DND-41 (cell line): ENCODE results near the gene FUT3.
A peak's percentile ranks its signal among the peaks of the same experiment; 100 is the strongest.

Source experiments
- ATAC-seq: fragments of 200-7000 bp; cut with Tn5 transposase; 3 replicates; pipeline ENCODE4 v1.9.1; 2021; ENCODE audit warnings: low read depth; ENCODE audit not compliant: insufficient read depth
- DNase-seq: peaks from one replicate; pipeline ENCODE4 v3.0.0-alpha.2; 2020
- H2AFZ ChIP-seq: 2 replicates; pipeline ENCODE4 v1.6.0; 2012; ENCODE audit warnings: low read depth, low read length
- H3K27ac ChIP-seq: 2 replicates; pipeline ENCODE4 v1.5.1; 2012; ENCODE audit warnings: low read length, inconsistent platforms
- H3K27me3 ChIP-seq: fragments of 200-600 bp; sonication (generic); 2 replicates; pipeline ENCODE4 v1.6.0; 2012; ENCODE audit warnings: low read length, mild to moderate bottlenecking, inconsistent platforms; ENCODE audit not compliant: insufficient read depth, poor library complexity
- H3K36me3 ChIP-seq: 2 replicates; pipeline ENCODE4 v1.5.1; 2012; ENCODE audit warnings: low read length, inconsistent platforms; ENCODE audit not compliant: insufficient read depth
- H3K4me1 ChIP-seq: 2 replicates; pipeline ENCODE4 v1.5.1; 2012; ENCODE audit warnings: mild to moderate bottlenecking, low read length; ENCODE audit not compliant: insufficient read depth
- H3K4me2 ChIP-seq: 2 replicates; pipeline ENCODE4 v1.6.0; 2012; ENCODE audit warnings: mild to moderate bottlenecking, moderate library complexity, low read length, inconsistent platforms; ENCODE audit not compliant: insufficient read depth
- H3K4me3 ChIP-seq, 2 experiments: fragments of 200-600 bp in 1 of 2; shearing (Covaris generic) in 1 of 2; 2 replicates each; pipeline ENCODE4 v1.5.1; 2012 to 2016; ENCODE audit warnings: inconsistent platforms in 2 of 2, low read length in 2 of 2, mild to moderate bottlenecking in 2 of 2, low read depth in 1 of 2, moderate library complexity in 1 of 2
- H3K79me2 ChIP-seq: 2 replicates; pipeline ENCODE4 v1.6.0; 2012; ENCODE audit warnings: low read length, inconsistent platforms; ENCODE audit not compliant: insufficient read depth
- H3K9ac ChIP-seq: 2 replicates; pipeline ENCODE4 v1.6.0; 2012; ENCODE audit warnings: low read depth, mild to moderate bottlenecking, inconsistent platforms, low read length, moderate library complexity
- H3K9me3 ChIP-seq: 2 replicates; pipeline ENCODE4 v1.5.1; 2012; ENCODE audit warnings: low read length, moderate library complexity, mild to moderate bottlenecking, inconsistent platforms; ENCODE audit not compliant: insufficient read depth, severe bottlenecking
- H4K20me1 ChIP-seq: 2 replicates; pipeline ENCODE4 v1.6.0; 2012; ENCODE audit warnings: low read length; ENCODE audit not compliant: insufficient read depth
- CTCF ChIP-seq: IDR thresholded peaks from 2 replicates; pipeline ENCODE4 v1.5.1; 2012; ENCODE audit warnings: borderline replicate concordance, low read length, moderate library complexity, mild to moderate bottlenecking; ENCODE audit not compliant: poor library complexity, severe bottlenecking; ENCODE audit errors: extremely low read depth
- EZH2 ChIP-seq: IDR thresholded peaks from 3 replicates; pipeline ENCODE4 v1.6.1; 2012; ENCODE audit warnings: borderline replicate concordance, low read depth, mild to moderate bottlenecking, moderate library complexity, low read length, inconsistent platforms; ENCODE audit not compliant: severe bottlenecking

Gene FUT3

DNA sequence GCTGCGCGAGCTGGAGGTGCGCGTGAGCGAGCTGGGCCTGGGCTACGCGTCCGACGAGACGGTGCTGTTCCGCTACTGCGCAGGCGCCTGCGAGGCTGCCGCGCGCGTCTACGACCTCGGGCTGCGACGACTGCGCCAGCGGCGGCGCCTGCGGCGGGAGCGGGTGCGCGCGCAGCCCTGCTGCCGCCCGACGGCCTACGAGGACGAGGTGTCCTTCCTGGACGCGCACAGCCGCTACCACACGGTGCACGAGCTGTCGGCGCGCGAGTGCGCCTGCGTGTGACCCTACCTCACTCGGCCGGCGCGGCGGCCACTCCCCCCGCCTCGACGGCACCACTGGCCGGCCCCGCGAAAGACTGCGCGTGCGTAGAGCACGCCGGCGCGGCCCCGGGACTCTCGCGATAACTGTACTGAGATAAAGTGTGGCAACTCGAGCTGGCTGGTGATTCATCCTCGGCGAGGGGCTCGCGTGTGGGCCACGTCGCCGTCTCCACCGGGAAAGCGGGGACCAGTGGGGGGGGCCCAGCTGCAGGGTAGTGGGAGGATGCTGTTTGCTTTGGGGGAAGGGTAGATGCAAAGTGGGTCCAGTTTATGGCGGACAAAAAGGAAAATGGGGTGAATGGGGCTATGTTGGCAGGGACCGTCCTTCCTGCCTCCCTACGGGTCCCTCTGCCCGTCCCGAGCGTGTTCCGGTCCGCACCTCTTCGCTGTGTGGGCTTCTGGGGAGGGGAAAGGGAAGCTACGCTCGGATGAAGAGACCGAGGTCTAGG, 23.2 kb downstream of the FUT3 start:
- Histone ChIP-seq H3K4me1 (peaks cover 9% of the 10 kb centered on the region), H3K36me3 (no peaks in the 10 kb centered on the region), H3K4me2 (no peak overlapping the region), H3K79me2 (no peaks in the 10 kb centered on the region), H3K27ac (no peak overlapping the region), H3K9ac (no peak overlapping the region), H4K20me1 (peaks cover 3% of the 10 kb centered on the region), H3K27me3 (peaks cover 13% of the 10 kb centered on the region), H3K9me3 (no peaks in the 10 kb centered on the region), H3K4me3 (no peak overlapping the region), H2AFZ (no peak overlapping the region)
- DNase-seq (no peak), ATAC-seq (no peak)
- no peak for TF ChIP-seq CTCF
- no peak for TF ChIP-seq EZH2

DNA sequence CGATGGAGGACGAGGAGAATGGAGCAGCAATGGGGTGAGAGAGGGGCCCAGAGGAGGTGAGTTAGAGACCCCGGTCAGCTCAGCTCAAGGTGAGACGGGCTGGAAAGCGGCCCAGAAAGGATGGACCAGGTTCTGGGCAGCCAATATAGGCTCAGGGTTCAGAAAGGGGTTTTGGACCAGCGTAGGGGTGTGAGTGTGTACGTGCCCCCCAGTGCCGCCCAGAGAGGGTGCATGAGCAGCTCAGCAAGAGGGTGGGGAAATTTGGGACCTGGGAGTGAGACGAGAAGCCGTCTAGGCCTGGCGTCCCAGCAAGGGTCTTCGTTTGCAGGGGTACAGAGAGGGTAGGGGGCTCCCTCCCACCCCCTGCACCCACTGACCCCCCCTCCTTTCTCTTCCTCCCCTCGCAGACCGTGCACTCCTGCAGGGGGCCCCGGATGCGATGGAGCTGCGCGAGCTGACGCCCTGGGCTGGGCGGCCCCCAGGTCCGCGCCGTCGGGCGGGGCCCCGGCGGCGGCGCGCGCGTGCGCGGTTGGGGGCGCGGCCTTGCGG, 23.8 kb downstream of the FUT3 start:
- no peak for ATAC-seq
- H3K9ac ChIP-seq = no peak overlapping the region
- H3K4me1 ChIP-seq = peaks cover 9% of the 10 kb centered on the region

DNA sequence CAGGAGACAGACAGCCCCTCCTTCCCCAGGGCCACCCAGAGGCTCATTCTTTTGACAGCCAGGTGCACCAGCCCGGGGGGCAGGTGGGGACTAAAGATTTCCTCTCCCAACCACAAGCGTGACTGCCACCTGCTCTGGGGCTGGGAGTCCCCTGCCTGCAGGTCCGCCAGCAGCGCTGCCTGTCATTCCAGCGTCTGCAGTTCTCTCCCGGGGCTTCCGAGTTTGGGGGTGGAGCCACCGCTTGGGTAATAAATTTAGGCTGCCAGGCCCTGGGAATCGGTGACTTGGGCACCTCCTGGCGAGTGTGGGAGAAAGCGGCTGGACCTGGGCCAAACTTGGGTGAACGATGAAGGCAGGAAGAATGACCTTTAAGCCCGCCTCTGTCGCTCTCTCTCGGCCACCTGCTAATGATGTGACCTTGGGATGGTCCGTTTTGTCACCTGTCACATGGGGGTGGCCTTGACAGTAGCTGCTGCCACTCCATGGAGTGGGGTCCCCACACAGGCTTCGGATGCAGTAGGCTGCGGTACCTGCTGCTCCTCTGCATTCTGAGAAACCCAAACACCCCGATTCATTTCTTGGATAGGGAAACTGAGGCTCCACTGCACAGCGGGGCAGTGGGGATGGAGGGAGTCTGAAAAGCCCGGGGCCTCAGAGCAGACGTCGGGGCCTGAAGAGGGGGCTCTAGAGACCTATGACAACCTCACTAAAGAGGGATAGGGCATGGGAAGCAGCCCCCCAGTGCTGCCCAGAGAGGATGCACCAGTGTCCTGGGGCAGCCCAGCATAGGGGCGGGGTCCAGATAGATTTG, 24.5 kb downstream of the FUT3 start:
- Histone ChIP-seq H3K9me3 (no peaks in the 10 kb centered on the region), H3K36me3 (no peaks in the 10 kb centered on the region), H2AFZ (no peak overlapping the region), H3K4me1 (peaks cover 9% of the 10 kb centered on the region), H3K4me2 (peak overlapping the region; percentile 21; the same call in 1 of the 2 replicates), H3K27ac (no peak overlapping the region), H3K27me3 (peaks cover 13% of the 10 kb centered on the region), H3K79me2 (no peaks in the 10 kb centered on the region), H4K20me1 (peaks cover 3% of the 10 kb centered on the region), H3K9ac (no peak overlapping the region), H3K4me3 (no peak overlapping the region)
- no peak for TF ChIP-seq CTCF
- DNase-seq = peak; percentile 67
- peak; percentile 78 for ATAC-seq

More for the DNA sequence above, 23.8 kb downstream of the FUT3 start:
- no peak overlapping the region for H3K4me3 ChIP-seq
- no peak overlapping the region for H3K27ac ChIP-seq
- DNase-seq = no peak
- peaks cover 3% of the 10 kb centered on the region for H4K20me1 ChIP-seq
- no peak overlapping the region for H2AFZ ChIP-seq
- no peak overlapping the region for H3K4me2 ChIP-seq
- TF ChIP-seq CTCF (no peak), EZH2 (no peak)
- H3K9me3 ChIP-seq = no peaks in the 10 kb centered on the region
- no peaks in the 10 kb centered on the region for H3K79me2 ChIP-seq
- peaks cover 13% of the 10 kb centered on the region for H3K27me3 ChIP-seq
- H3K36me3 ChIP-seq = no peaks in the 10 kb centered on the region
